Upper lobe of right lung (tissue), 1 donor: ENCODE data around the gene STK31. TPM values are rescaled to one million over a fixed set of nuclear protein-coding genes. Genes with fewer than 3 reads are reported as not detected.
"Not testable (repeated sequence)": the region's sequence is repeated elsewhere in the genome, so short reads cannot be mapped to it uniquely, and the experiment has no call there.

Experiments
- ATAC-seq: fragments of 200-7000 bp; cut with Tn5 transposase; one replicate; pipeline ENCODE4 v1.9.1; 2020; ENCODE audit warnings: mild to moderate bottlenecking, moderate library complexity
- DNase-seq: peaks from one replicate; pipeline ENCODE4 v3.0.0-alpha.2; 2020
- H3K27ac ChIP-seq: fragments of 200-600 bp; one replicate; pipeline ENCODE4 v1.8.0; 2022
- H3K27me3 ChIP-seq: fragments of 200-600 bp; one replicate; pipeline ENCODE4 v1.8.0; 2022; ENCODE audit warnings: mild to moderate bottlenecking
- H3K36me3 ChIP-seq: fragments of 200-600 bp; one replicate; pipeline ENCODE4 v1.8.0; 2022
- H3K4me1 ChIP-seq: fragments of 200-600 bp; one replicate; pipeline ENCODE4 v1.8.0; 2022
- H3K4me3 ChIP-seq: fragments of 200-600 bp; one replicate; pipeline ENCODE4 v1.8.0; 2022; ENCODE audit warnings: mild to moderate bottlenecking
- H3K9me3 ChIP-seq: fragments of 200-600 bp; one replicate; pipeline ENCODE4 v1.8.0; 2022
- intact Hi-C: fragments of 100-400 bp; cut with DNase I; formaldehyde crosslinking; loops from one replicate; pipeline ENCODE4 v1.11.0; 2022
- total RNA-seq: library from RNA; stranded (reverse); fragmentation: NEBNext Ultra II Directional; extraction: Animal tissue kit (Norgen Biotek cat#: 25700); gene quantifications from one replicate; pipeline ENCODE4 v1.2.1, GENCODE V29; 2021
- TF ChIP-seq, protein P1 (sequence below): fragments of 200-600 bp; IDR thresholded peaks from one replicate; pipeline ENCODE4 v1.8.0; 2022; ENCODE audit warnings: antibody characterized with exemption
- donor health status: DM: no; HTN: yes; CAD: no; lungs with severe emphysema.

STK31 gene
- total RNA-seq, 1 donor from 2014 or later: 1.1 TPM

DNA sequence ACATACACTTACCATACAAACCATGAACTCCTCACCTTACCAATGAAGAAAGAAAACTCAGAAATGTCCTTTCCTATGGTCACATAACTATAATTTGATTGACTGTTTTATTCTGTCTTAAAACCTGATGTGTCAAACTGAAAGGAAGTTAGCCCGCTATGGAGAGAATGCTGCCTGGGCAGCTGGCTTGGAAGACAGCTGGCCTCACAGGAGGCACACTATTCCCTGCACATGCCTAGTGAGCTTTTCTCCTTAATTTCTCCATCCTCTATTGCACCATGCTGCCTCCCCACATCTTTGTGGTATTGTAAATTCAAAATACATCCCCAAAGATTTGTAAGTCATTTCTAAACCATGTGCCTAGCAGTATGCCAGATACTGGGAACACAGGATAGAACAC, 163.3 kb downstream of the STK31 start:
- Histone ChIP-seq H3K27ac (no peak overlapping the region), H3K36me3 (no peaks in the 10 kb centered on the region), H3K27me3 (no peaks in the 10 kb centered on the region), H3K4me3 (no peak overlapping the region), H3K9me3 (no peaks in the 10 kb centered on the region), H3K4me1 (no peaks in the 10 kb centered on the region)
- intact Hi-C loops: no loop called here
- ATAC-seq (no peak), DNase-seq (no peak)
- TF ChIP-seq, protein P1, sequence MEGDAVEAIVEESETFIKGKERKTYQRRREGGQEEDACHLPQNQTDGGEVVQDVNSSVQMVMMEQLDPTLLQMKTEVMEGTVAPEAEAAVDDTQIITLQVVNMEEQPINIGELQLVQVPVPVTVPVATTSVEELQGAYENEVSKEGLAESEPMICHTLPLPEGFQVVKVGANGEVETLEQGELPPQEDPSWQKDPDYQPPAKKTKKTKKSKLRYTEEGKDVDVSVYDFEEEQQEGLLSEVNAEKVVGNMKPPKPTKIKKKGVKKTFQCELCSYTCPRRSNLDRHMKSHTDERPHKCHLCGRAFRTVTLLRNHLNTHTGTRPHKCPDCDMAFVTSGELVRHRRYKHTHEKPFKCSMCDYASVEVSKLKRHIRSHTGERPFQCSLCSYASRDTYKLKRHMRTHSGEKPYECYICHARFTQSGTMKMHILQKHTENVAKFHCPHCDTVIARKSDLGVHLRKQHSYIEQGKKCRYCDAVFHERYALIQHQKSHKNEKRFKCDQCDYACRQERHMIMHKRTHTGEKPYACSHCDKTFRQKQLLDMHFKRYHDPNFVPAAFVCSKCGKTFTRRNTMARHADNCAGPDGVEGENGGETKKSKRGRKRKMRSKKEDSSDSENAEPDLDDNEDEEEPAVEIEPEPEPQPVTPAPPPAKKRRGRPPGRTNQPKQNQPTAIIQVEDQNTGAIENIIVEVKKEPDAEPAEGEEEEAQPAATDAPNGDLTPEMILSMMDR: no peak

DNA sequence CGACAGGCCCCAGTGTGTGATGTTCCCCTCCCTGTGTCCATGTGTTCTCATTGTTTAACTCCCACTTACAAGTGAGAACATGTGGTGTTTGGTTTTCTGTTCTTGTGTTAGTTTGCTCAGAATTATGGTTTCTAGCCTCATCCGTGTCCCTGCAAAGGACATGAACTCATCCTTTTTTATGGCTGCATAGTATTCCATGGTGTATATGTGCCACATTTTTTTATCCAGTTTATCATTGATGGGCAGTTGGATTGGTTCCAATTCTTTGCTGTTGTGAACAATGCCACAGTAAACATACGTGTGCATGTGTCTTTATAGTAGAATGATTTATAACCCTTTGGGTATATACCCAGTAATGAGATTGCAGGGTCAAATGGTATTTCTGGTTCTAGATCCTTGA, 166.5 kb downstream of the STK31 start:
- DNase-seq, H3K4me3 ChIP-seq, H3K27me3 ChIP-seq, H3K27ac ChIP-seq, H3K4me1 ChIP-seq, H3K9me3 ChIP-seq, ATAC-seq, H3K36me3 ChIP-seq, intact Hi-C loops: not testable (repeated sequence)

Other genes with a start within 250 kb of the STK31 start
- 3.3 TPM for gene IGF2BP3, start 239.7 kb upstream of the STK31 start, total RNA-seq
- gene TRA2A, start 178.2 kb upstream of the STK31 start, total RNA-seq: 71.6 TPM
- gene CCDC126, start 112.8 kb upstream of the STK31 start, total RNA-seq: 14.4 TPM
- 9.0 TPM for gene FAM221A, start 30.0 kb upstream of the STK31 start, total RNA-seq